NCI-H2107 treated with DMSO at 0.1 percent for 48 hours (cell line): Measurements from ENCODE around the gene RFX3.

Experiments
- DNase-seq: peaks from one replicate; lab custom pipeline; 2025; ENCODE audit not compliant: unreplicated experiment; lab: John Stamatoyannopoulos, UW

The RFX3 gene

GRCh38 chr9:3478549-3478953 is 47.2 kb downstream of the RFX3 start:
- DNase-seq: no peak

DNA sequence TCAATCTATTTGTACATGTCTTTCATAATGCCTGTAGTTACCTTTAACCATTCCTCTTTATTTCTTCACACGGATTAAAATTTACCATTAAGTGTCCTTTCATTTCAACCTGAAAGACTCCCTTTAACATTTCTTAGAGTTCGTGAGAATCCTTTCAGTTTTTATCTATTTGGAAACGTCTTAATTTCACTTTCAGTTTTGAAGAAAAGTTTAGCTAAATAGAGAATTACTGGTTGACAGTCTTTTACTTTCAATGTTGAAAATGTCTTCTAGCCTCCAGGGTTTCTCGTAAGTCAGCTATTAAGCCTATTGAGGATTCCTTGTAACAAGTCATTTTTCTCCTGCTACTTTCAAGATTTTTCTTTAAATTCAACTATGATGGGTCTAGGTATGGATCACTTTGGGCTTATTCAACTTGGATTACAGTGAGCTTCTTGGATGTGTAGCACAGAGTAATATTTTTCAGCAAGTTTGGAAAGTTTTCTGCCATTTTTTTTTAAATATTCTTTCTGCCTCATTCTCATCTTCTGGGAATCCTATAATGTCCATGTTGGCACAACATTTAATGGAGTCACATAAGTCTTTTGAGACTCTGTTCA is 48.5 kb downstream of the RFX3 start:
- DNase-seq: no peak

DNA sequence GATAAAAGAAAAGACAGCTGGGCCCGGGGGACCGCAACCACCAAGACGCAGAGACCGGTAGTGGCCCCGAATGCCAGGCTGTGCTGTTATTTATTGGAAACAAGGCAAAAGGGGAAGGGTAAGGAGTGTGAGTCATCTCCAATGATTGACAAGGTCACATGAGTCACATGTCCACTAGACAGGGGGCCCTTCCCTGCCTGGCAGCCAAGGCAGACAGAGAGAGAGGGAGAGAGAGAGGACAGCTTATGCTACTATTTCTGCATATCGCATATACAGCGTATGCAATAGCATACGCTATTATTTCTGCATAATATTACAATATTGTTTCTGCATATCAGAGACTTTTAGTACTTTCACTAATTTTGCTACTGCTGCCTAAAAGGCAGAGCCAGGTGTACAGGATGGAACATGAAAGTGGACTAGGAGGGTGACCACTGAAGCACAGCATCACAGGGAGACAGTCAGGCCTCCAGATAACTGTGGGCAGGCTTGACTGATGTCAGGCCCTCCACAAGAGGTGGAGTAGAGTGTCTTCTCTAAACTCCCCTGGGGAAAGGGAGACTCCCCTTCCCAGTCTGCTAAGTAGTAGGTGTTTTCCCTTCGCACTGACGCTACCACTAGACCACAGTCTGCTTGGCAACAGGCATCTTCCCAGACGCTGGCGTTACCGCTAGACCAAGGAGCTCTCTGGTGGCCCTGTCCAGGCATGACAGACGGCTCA is 50.3 kb downstream of the RFX3 start:
- DNase-seq: no peak

GRCh38 chr9:3474821-3475220 is 51.0 kb downstream of the RFX3 start:
- no peak for DNase-seq

GRCh38 chr9:3473405-3473804 is 52.4 kb downstream of the RFX3 start:
- DNase-seq: no peak

DNA sequence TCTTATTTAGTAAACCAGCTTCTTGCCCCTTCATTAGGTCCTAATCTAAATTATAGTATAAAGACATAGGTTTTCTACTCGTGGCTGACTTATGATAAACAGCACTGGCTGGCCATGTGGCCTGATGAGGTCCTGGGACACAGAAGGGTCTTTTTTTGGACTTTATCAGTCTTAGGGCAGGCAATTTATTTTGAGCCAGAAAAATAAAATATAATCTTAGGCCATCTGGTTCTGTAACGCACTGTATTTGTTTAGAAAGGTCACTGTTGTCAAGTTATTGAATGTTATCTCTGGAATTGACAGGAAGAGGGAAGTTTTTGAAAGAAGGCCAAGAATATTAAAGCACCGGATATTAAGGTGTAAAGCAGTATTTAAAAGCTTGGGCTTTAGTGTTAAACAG is 53.9 kb downstream of the RFX3 start:
- DNase-seq: no peak

- no peak for DNase-seq
Measured at GRCh38 chr9:3468421-3469205, 57.2 kb downstream of the RFX3 start.

DNA sequence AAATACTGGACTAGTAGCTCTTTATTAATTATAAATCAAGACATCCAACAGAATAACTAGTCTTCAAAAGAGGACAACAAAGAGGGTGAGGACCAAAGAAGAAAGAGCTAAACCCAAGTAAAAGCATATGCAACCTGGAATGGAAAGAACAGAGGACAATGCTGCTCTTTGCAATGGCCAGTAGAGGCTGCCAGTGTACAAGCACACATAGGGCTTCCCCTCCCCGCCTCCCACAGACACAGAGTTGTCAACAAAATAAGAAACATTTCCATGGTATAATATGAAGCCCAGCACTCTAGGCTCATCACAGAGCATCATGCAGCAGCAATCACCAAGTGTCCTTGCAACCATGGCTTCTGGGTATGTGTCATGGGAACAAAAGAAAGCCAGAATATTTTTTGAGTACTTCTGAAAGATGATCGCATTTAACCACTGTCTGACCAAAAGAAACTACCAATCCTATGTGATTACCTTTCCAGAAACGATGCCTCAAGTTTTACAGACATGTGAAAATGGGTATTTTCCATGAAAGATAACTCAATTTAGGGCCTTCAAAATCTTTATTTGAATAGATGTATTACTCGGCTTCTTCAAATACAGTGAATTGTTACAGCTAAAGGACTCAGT is 58.1 kb downstream of the RFX3 start:
- DNase-seq: peak; percentile 62

- DNase-seq: no peak
Measured at GRCh38 chr9:3464033-3464638, 61.7 kb downstream of the RFX3 start.

DNA sequence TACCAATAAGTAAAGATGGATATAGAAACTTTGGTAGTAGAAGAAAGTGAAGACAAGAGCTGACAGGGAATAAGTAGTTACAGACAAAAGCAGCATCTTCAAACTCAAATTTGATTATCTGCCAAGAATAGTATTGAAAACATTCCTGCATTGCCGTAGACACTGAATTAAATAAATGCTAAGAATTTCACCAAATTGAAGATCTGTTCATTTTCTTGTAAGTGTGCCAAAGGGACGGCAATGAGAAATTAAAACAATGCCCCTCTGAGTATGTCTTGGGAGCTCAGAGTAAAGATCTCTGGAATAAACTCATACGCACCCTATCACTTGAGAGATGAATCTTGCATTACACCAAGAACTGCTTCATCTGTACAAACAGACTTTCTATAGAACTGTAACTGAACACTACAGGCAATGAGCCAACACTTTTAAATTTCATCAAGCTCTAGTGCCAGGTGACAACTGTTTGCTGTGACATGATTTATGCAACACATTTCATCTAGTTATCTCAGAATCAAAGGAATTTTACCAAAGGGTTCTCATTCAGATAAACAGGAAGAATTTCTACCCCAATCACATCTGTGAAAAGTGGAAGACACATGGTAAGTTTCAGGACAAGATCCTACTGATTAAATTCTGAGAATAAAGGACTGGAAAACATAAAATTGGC is 66.9 kb downstream of the RFX3 start:
- DNase-seq: peak; percentile 51

GRCh38 chr9:3457175-3457574 is 68.6 kb downstream of the RFX3 start:
- no peak for DNase-seq

DNA sequence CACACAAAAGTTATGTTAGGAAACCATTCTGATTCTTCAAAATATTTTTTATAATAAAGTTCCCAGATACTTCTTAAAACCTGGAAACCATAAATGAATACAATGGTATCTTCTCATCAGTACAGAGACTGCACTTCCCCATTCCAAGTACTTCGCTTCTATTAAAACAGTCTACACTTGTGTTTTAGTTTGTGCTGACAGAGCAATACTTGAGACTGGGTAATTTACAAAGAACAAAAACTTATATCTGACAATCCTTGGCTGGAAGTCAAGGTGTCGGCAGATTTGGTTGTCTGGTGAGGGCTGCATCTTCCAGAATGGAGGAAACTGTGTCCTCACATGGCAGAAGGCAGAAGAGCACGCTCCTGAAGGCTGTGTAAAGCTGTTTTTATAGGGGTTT is 70.1 kb downstream of the RFX3 start:
- DNase-seq: no peak

DNA sequence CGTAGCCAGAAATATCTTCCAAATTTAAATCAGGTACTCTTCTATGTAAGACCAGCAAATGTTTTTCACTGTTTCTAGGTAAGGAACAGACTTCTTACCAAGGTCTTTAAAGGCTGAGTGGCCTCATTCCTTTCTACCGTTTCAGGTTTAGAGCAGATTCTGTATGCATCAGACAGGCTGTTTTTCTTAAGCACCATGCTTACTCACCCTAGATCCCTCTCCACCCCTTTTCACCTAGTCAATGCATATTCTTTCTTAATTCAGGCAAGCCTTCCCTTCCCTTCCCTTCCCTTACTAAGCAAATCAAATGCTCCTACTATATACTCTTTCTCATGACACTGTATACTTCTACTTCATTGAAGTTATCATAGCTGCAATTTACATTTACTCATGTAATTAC is 70.7 kb downstream of the RFX3 start:
- DNase-seq: no peak

GRCh38 chr9:3451956-3452355 is 73.8 kb downstream of the RFX3 start:
- DNase-seq: no peak

- no peak for DNase-seq
Measured at GRCh38 chr9:3447788-3448187, 78.0 kb downstream of the RFX3 start.

- DNase-seq: no peak
Measured at GRCh38 chr9:3447143-3447542, 78.7 kb downstream of the RFX3 start.

DNA sequence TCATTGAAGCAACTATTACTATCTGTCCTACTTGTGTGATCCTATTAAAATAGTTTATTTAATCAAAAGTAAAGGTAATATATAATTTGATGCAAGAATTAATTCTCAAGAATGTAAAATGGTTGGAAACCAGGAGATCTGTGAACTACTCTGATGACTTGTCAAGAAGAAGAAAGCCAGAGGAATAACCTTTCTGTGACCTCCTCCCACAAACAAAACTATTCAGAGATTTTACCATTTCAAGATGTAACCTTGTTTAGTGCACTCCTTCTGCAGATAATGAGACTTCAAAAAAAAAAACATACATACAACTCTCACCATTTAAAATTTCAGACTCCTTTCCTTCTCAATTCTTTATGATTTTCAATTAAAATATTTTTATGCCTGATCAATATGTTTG is 79.5 kb downstream of the RFX3 start:
- no peak for DNase-seq

- no peak for DNase-seq
Measured at GRCh38 chr9:3444016-3444415, 81.8 kb downstream of the RFX3 start.

DNA sequence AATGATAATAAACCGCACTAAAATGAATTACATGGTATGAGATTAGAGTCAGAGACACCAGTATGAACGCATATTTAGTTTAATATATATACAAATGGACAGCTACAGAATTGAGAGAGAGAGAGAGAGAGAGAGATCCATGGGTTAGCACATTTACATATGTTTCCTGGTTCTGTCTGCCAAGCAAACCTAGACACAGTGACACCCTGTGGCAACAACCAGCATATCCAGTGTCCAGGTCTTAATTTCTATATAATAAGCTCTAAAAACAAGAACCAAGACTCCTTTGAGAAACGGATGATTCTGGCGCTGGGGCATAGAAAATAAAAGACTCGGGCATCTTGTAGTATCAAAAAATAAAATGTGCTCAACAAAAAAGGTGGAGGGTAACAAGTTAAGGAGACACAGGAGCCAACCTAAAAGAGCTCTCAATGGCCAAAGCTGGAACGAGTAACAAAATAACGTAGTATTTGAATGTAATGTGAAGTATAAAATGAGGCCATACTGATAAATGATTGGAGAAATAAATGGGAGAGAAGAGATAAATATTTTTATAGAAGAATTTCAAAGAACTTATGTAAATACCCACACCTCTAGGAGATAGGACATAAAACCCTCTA is 84.5 kb downstream of the RFX3 start:
- DNase-seq: peak; percentile 38

DNA sequence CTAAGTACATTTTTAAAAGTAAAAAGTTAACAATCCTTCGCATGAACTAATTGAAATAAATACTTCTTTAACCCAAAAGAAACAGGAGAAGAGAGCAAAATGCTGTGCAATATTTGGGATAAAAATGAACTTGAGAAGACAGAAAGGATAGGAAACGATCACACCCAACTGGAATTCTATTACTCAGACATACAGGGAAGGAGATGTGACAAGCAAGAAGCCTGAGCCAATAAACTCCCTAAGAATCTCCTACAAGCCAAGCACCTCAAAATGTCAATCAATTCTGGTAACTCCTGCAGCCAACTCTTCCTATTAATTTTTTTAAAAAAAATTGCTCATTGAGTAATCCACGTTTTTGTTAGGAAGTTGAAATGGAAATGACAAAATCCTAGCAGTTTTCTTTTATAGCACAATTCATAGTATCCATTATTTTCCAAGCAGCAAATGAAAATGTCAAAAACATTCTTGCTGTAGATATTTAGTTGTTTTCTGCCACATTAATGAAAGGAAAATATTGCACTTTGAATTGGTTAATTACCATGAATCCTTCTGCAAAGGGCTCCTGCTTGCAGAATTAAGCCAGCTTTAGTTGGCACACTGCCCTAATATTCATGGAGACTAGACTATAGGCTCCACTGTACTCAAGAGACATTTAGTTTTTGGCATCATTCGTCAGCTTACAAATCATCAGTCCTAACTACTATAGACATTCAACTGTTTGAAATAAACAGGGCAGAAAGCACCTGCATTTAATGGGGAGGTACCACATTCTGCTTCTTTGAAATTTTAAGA is 89.0 kb downstream of the RFX3 start:
- no peak for DNase-seq
